Effector CD4-positive, alpha-beta T cell (primary cell): ENCODE measurements around the gene ANKLE1.
"Not testable (repeated sequence)": the region's sequence is repeated elsewhere in the genome, so short reads cannot be mapped to it uniquely, and the experiment has no call there.

Experiments used
- DNase-seq: peaks from one replicate; pipeline ENCODE4 v3.0.0-alpha.2; 2020

ANKLE1 gene

GRCh38 chr19:17248011-17248776 is 33.5 kb upstream of the ANKLE1 start:
- no peak for DNase-seq

- DNase-seq, result no peak
These were observed 31.7 kb upstream of the ANKLE1 start for GRCh38 chr19:17249887-17250548.

GRCh38 chr19:17254636-17255035 is 27.1 kb upstream of the ANKLE1 start:
- no peak for DNase-seq

- no peak for DNase-seq
These were observed 26.5 kb upstream of the ANKLE1 start for GRCh38 chr19:17255150-17255621.

GRCh38 chr19:17256130-17256529 is 25.6 kb upstream of the ANKLE1 start:
- no peak for DNase-seq

GRCh38 chr19:17259118-17259780 is 22.5 kb upstream of the ANKLE1 start:
- DNase-seq, result no peak

- no peak for DNase-seq
These were observed 21.8 kb upstream of the ANKLE1 start for GRCh38 chr19:17259934-17260333.

- peak; percentile 88 for DNase-seq
These were observed 20.8 kb upstream of the ANKLE1 start for GRCh38 chr19:17260842-17261325.

GRCh38 chr19:17262557-17262956 is 19.1 kb upstream of the ANKLE1 start:
- no peak for DNase-seq

- DNase-seq, result no peak
These were observed 17.7 kb upstream of the ANKLE1 start for GRCh38 chr19:17263712-17264640.

- no peak for DNase-seq
These were observed 17.1 kb upstream of the ANKLE1 start, which contains the start of gene USHBP1 for GRCh38 chr19:17264641-17264979. TSS of gene USHBP1 (minus strand) at chr19:17264745. CDS start at chr19:17264299, 446 bp downstream.

- DNase-seq, result no peak
These were observed 15.7 kb upstream of the ANKLE1 start for GRCh38 chr19:17266026-17266425.

- DNase-seq, result no peak
These were observed 15.1 kb upstream of the ANKLE1 start for GRCh38 chr19:17266589-17266974.

- peak; percentile 91 for DNase-seq
These were observed 14.5 kb upstream of the ANKLE1 start, which contains the start of gene BABAM1 for GRCh38 chr19:17266975-17267788. TSS of gene BABAM1 (plus strand) at chr19:17267443. CDS start at chr19:17268807, 1,364 bp downstream.

GRCh38 chr19:17268754-17269153 is 12.9 kb upstream of the ANKLE1 start:
- DNase-seq, result no peak

GRCh38 chr19:17274892-17275291 is 6.8 kb upstream of the ANKLE1 start:
- not testable (repeated sequence) for DNase-seq

- DNase-seq, result no peak
These were observed 6.1 kb upstream of the ANKLE1 start for GRCh38 chr19:17275441-17276175.

- no peak for DNase-seq
These were observed 2.3 kb upstream of the ANKLE1 start for GRCh38 chr19:17279436-17279835.

- peak; percentile 69 for DNase-seq
These were observed 906 bp downstream of the ANKLE1 start for GRCh38 chr19:17282488-17283125.

GRCh38 chr19:17283504-17283996 is 1.8 kb downstream of the ANKLE1 start:
- no peak for DNase-seq
